Adipocyte (in vitro differentiated cells): ENCODE results near the gene UTF1.
A peak's percentile ranks its signal among the peaks of the same experiment; 100 is the strongest.

ENCODE experiments used
- DNase-seq: peaks from one replicate; pipeline ENCODE4 v3.0.0-alpha.2; 2015; ENCODE audit warnings: low read depth
- H3K27me3 ChIP-seq: replicated peaks from 2 replicates; pipeline ENCODE4 v1.7.0; 2013; ENCODE audit warnings: mild to moderate bottlenecking, low read length, moderate library complexity; ENCODE audit not compliant: control insufficient read depth, insufficient read depth
- H3K36me3 ChIP-seq: 2 replicates; pipeline ENCODE4 v1.7.0; 2013; ENCODE audit warnings: low read length, mild to moderate bottlenecking, moderate library complexity; ENCODE audit not compliant: control insufficient read depth, insufficient read depth, severe bottlenecking
- H3K4me1 ChIP-seq: 2 replicates; pipeline ENCODE4 v1.7.0; 2013; ENCODE audit warnings: mild to moderate bottlenecking, low read length, moderate library complexity; ENCODE audit not compliant: control insufficient read depth, insufficient read depth
- H3K4me3 ChIP-seq: 2 replicates; pipeline ENCODE4 v1.7.0; 2013; ENCODE audit warnings: mild to moderate bottlenecking, low read length, moderate library complexity
- H3K9ac ChIP-seq: 2 replicates; pipeline ENCODE4 v1.7.0; 2013; ENCODE audit warnings: mild to moderate bottlenecking, low read length, moderate library complexity
- H3K9me3 ChIP-seq: 2 replicates; pipeline ENCODE4 v1.7.0; 2013; ENCODE audit warnings: mild to moderate bottlenecking, low read length, moderate library complexity; ENCODE audit not compliant: control insufficient read depth

Gene UTF1

DNA sequence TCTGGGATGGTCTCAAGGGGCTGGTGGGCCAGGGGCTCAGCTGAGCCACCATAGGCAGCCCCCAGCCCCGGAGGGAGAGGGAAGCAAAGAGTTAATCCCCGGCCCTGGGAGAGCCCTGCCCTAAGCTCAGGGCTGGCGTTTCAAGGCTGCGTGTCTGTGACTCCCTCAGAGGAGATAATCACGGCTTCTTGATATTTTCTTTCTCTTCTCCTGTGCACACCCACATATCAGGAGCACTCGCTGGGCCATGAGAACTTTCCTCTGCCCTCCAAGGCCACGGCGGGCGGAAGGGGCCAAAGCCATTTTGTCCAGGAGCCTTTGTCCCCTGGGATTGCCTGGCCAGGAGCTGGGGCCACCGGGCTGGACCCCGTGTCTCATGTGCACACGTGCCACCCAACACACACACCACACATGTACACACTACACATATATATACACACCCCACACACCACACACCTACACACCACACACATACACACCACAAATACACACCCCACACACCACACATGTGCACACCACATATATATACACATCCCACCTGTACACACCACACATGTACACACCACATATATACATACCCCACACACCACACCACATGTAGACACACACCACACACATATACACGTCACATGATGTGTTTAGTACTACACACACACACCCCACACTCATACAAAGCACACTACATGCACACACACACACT is 24.6 kb downstream of the UTF1 start:
- no peak overlapping the region for H3K4me3 ChIP-seq
- DNase-seq: no peak
- H3K36me3 ChIP-seq: no peaks in the 10 kb centered on the region
- no peaks in the 10 kb centered on the region for H3K9me3 ChIP-seq
- peaks cover 16% of the 10 kb centered on the region for H3K4me1 ChIP-seq
- H3K9ac ChIP-seq: no peak overlapping the region
- H3K27me3 ChIP-seq: peaks cover 4% of the 10 kb centered on the region

DNA sequence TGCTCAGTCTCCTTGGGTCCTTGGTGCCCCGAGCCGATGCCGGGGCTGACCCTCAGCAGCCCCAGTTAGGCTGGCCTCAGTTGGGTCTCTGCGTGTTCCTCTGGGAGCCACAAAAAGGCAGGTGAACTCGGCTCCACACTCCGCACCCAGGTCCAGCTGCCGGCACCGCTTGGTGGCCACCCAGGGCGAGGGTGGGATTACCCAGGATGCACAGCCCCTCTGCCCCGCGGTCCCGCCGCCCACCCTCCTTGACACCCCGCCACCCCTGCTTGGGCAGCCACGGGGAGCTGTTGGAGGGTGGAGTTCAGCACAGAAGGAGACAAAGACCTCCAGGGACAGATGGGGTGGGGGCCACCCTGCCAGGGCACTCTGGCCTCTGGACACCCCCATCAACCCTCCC is 25.3 kb downstream of the UTF1 start:
- no peak overlapping the region for H3K4me3 ChIP-seq
- no peaks in the 10 kb centered on the region for H3K36me3 ChIP-seq
- no peaks in the 10 kb centered on the region for H3K9me3 ChIP-seq
- no peak for DNase-seq
- peaks cover 23% of the 10 kb centered on the region for H3K4me1 ChIP-seq
- H3K9ac ChIP-seq: no peak overlapping the region
- peaks cover 2% of the 10 kb centered on the region for H3K27me3 ChIP-seq

DNA sequence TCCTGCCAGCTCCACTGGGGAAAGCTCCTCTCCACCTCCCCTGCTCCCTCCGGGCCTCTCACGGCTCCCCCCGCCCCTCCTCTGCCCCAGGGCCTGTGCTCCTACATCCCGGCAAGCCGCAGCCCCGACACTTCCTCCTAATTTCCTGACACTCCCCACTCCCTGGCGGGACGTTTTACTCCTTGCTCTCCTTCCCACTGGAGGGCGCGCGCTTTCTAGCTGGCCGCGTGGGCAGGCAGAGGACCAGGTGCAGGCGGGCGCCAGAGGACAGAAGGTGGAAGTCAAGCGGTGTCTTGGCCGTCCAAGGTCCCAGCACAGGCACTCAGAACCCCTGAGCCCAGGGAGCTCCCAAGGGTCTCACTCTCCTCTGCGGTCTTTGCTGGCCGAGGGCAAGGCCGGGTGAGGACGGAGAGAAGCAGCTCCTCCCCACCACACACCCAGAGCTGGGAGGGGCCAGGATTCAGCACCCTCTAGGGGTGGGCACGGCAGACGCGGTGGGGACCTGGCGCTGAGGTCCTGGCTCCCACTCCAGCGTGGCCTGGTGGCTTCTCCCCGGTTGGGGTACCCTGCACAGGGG is 27.6 kb downstream of the UTF1 start:
- no peak overlapping the region for H3K4me3 ChIP-seq
- H3K4me1 ChIP-seq: peaks cover 30% of the 10 kb centered on the region
- H3K9me3 ChIP-seq: no peaks in the 10 kb centered on the region
- no peaks in the 10 kb centered on the region for H3K36me3 ChIP-seq
- no peak for DNase-seq
- no peak overlapping the region for H3K9ac ChIP-seq
- H3K27me3 ChIP-seq: no peaks in the 10 kb centered on the region

- Histone ChIP-seq H3K4me1 (peaks cover 30% of the 10 kb centered on the region), H3K9ac (no peak overlapping the region), H3K9me3 (no peaks in the 10 kb centered on the region), H3K36me3 (no peaks in the 10 kb centered on the region), H3K4me3 (no peak overlapping the region), H3K27me3 (no peaks in the 10 kb centered on the region)
- DNase-seq: no peak
Measured at GRCh38 chr10:133258066-133258817, 28.2 kb downstream of the UTF1 start.

- H3K27me3 ChIP-seq: no peaks in the 10 kb centered on the region
- peak overlapping the region; percentile 66 for H3K9ac ChIP-seq
- no peak overlapping the region for H3K4me3 ChIP-seq
- H3K9me3 ChIP-seq: no peaks in the 10 kb centered on the region
- H3K4me1 ChIP-seq: peaks cover 30% of the 10 kb centered on the region
- no peaks in the 10 kb centered on the region for H3K36me3 ChIP-seq
- peak; percentile 98 for DNase-seq
Measured at GRCh38 chr10:133258818-133259601, 29.0 kb downstream of the UTF1 start.

- Histone ChIP-seq H3K4me3 (no peak overlapping the region), H3K9ac (peak overlapping the region; percentile 66), H3K36me3 (no peaks in the 10 kb centered on the region), H3K9me3 (no peaks in the 10 kb centered on the region), H3K4me1 (peaks cover 30% of the 10 kb centered on the region), H3K27me3 (no peaks in the 10 kb centered on the region)
- DNase-seq: no peak
Measured at GRCh38 chr10:133259602-133259989, 29.6 kb downstream of the UTF1 start.

GRCh38 chr10:133260895-133261725 is 31.1 kb downstream of the UTF1 start:
- H3K9me3 ChIP-seq: no peaks in the 10 kb centered on the region
- no peaks in the 10 kb centered on the region for H3K27me3 ChIP-seq
- H3K36me3 ChIP-seq: no peaks in the 10 kb centered on the region
- H3K4me3 ChIP-seq: peak overlapping the region; percentile 76
- H3K9ac ChIP-seq: peak overlapping the region; percentile 80
- H3K4me1 ChIP-seq: peaks cover 39% of the 10 kb centered on the region
- DNase-seq: peak; percentile 68

GRCh38 chr10:133261726-133262325 is 31.8 kb downstream of the UTF1 start:
- peak; percentile 89 for DNase-seq
- Histone ChIP-seq H3K4me1 (peaks cover 42% of the 10 kb centered on the region), H3K9ac (peak overlapping the region; percentile 80), H3K27me3 (no peaks in the 10 kb centered on the region), H3K36me3 (no peaks in the 10 kb centered on the region), H3K9me3 (no peaks in the 10 kb centered on the region), H3K4me3 (peak overlapping the region; percentile 76)

DNA sequence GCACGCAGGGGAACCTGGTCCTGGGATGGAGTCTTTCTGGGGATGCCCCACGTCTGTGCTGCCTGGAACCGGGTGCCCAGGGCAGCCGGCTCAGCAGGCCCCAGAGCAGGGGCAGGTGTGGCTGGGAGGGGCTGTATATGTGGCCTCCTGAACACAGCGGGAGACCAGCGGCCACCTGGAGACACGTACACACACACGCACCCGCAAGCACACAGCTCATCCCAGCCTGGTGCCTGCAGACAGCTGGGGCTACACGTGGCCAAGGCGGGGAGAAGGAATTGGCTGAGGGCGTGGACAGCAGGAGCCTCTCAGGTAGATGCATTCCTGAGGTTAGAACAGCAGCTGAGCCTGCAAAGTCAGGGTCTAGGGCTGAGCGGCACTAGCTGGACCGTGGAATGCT is 32.7 kb downstream of the UTF1 start:
- Histone ChIP-seq H3K4me1 (peaks cover 38% of the 10 kb centered on the region), H3K9me3 (no peaks in the 10 kb centered on the region), H3K4me3 (no peak overlapping the region)

GRCh38 chr10:133263674-133264073 is 33.7 kb downstream of the UTF1 start:
- Histone ChIP-seq H3K27me3 (no peaks in the 10 kb centered on the region), H3K4me3 (no peak overlapping the region), H3K36me3 (no peaks in the 10 kb centered on the region), H3K9ac (no peak overlapping the region), H3K4me1 (peaks cover 33% of the 10 kb centered on the region), H3K9me3 (no peaks in the 10 kb centered on the region)
- no peak for DNase-seq

More for the DNA sequence above, 32.7 kb downstream of the UTF1 start:
- H3K9ac ChIP-seq: no peak overlapping the region
- no peaks in the 10 kb centered on the region for H3K36me3 ChIP-seq
- DNase-seq: no peak
- H3K27me3 ChIP-seq: no peaks in the 10 kb centered on the region
